Mucosa of stomach (tissue), 1 donor: ENCODE data around the gene VENTX.

ENCODE experiments used
- H3K27me3 ChIP-seq: one replicate; pipeline ENCODE4 v1.7.0; 2013; ENCODE audit warnings: mild to moderate bottlenecking, low read length; ENCODE audit not compliant: control insufficient read depth, insufficient read depth
- H3K36me3 ChIP-seq: one replicate; pipeline ENCODE4 v1.7.0; 2013; ENCODE audit warnings: low read length; ENCODE audit not compliant: control insufficient read depth, insufficient read depth
- H3K4me1 ChIP-seq: one replicate; pipeline ENCODE4 v1.7.0; 2013; ENCODE audit warnings: mild to moderate bottlenecking, low read length; ENCODE audit not compliant: control insufficient read depth, insufficient read depth
- H3K4me3 ChIP-seq: one replicate; pipeline ENCODE4 v1.7.0; 2013; ENCODE audit warnings: low read length
- H3K9ac ChIP-seq: one replicate; pipeline ENCODE4 v1.7.0; 2013; ENCODE audit warnings: mild to moderate bottlenecking, low read length, moderate library complexity
- H3K9me3 ChIP-seq: one replicate; pipeline ENCODE4 v1.7.0; 2013; ENCODE audit warnings: mild to moderate bottlenecking, low read length, moderate library complexity; ENCODE audit not compliant: control insufficient read depth
- donor health status: Pancreatic carcinoma.

VENTX gene

GRCh38 chr10:133197786-133198185 lies 39.9 kb upstream of the VENTX start:
- Histone ChIP-seq H3K9me3 (no peaks in the 10 kb centered on the region), H3K9ac (no peak overlapping the region), H3K4me3 (no peak overlapping the region), H3K36me3 (no peaks in the 10 kb centered on the region), H3K4me1 (no peaks in the 10 kb centered on the region), H3K27me3 (peaks cover 3% of the 10 kb centered on the region)

GRCh38 chr10:133198206-133198605 lies 39.4 kb upstream of the VENTX start:
- H3K4me1 ChIP-seq: no peaks in the 10 kb centered on the region
- H3K36me3 ChIP-seq: no peaks in the 10 kb centered on the region
- no peak overlapping the region for H3K9ac ChIP-seq
- H3K27me3 ChIP-seq: peaks cover 2% of the 10 kb centered on the region
- no peaks in the 10 kb centered on the region for H3K9me3 ChIP-seq
- no peak overlapping the region for H3K4me3 ChIP-seq

GRCh38 chr10:133198621-133199487 lies 38.8 kb upstream of the VENTX start:
- H3K9ac ChIP-seq: no peak overlapping the region
- no peaks in the 10 kb centered on the region for H3K27me3 ChIP-seq
- H3K36me3 ChIP-seq: no peaks in the 10 kb centered on the region
- no peak overlapping the region for H3K4me3 ChIP-seq
- H3K4me1 ChIP-seq: no peaks in the 10 kb centered on the region
- no peaks in the 10 kb centered on the region for H3K9me3 ChIP-seq

GRCh38 chr10:133199488-133199885 lies 38.2 kb upstream of the VENTX start:
- Histone ChIP-seq H3K9ac (no peak overlapping the region), H3K27me3 (no peaks in the 10 kb centered on the region), H3K4me3 (no peak overlapping the region), H3K36me3 (no peaks in the 10 kb centered on the region), H3K4me1 (no peaks in the 10 kb centered on the region), H3K9me3 (no peaks in the 10 kb centered on the region)

GRCh38 chr10:133199992-133200611 lies 37.6 kb upstream of the VENTX start:
- Histone ChIP-seq H3K9ac (no peak overlapping the region), H3K4me1 (no peaks in the 10 kb centered on the region), H3K36me3 (no peaks in the 10 kb centered on the region), H3K4me3 (no peak overlapping the region), H3K27me3 (no peaks in the 10 kb centered on the region), H3K9me3 (no peaks in the 10 kb centered on the region)

GRCh38 chr10:133200621-133201031 lies 37.0 kb upstream of the VENTX start:
- H3K9ac ChIP-seq: no peak overlapping the region
- no peaks in the 10 kb centered on the region for H3K27me3 ChIP-seq
- no peaks in the 10 kb centered on the region for H3K36me3 ChIP-seq
- no peaks in the 10 kb centered on the region for H3K9me3 ChIP-seq
- H3K4me1 ChIP-seq: no peaks in the 10 kb centered on the region
- H3K4me3 ChIP-seq: no peak overlapping the region

- H3K36me3 ChIP-seq: no peaks in the 10 kb centered on the region
- H3K4me3 ChIP-seq: no peak overlapping the region
- no peaks in the 10 kb centered on the region for H3K4me1 ChIP-seq
- H3K9me3 ChIP-seq: no peaks in the 10 kb centered on the region
- no peaks in the 10 kb centered on the region for H3K27me3 ChIP-seq
- no peak overlapping the region for H3K9ac ChIP-seq
Measured at GRCh38 chr10:133201151-133201947, 36.3 kb upstream of the VENTX start.

- no peak overlapping the region for H3K9ac ChIP-seq
- no peaks in the 10 kb centered on the region for H3K27me3 ChIP-seq
- no peaks in the 10 kb centered on the region for H3K36me3 ChIP-seq
- H3K4me3 ChIP-seq: no peak overlapping the region
- no peaks in the 10 kb centered on the region for H3K9me3 ChIP-seq
- no peaks in the 10 kb centered on the region for H3K4me1 ChIP-seq
Measured at GRCh38 chr10:133201948-133202725, 35.5 kb upstream of the VENTX start.

GRCh38 chr10:133202778-133203651 lies 34.6 kb upstream of the VENTX start:
- Histone ChIP-seq H3K36me3 (no peaks in the 10 kb centered on the region), H3K4me1 (no peaks in the 10 kb centered on the region), H3K9ac (no peak overlapping the region), H3K27me3 (no peaks in the 10 kb centered on the region), H3K4me3 (no peak overlapping the region), H3K9me3 (no peaks in the 10 kb centered on the region)

GRCh38 chr10:133203652-133204195 lies 33.9 kb upstream of the VENTX start:
- Histone ChIP-seq H3K9ac (no peak overlapping the region), H3K27me3 (no peaks in the 10 kb centered on the region), H3K9me3 (no peaks in the 10 kb centered on the region), H3K4me3 (no peak overlapping the region), H3K36me3 (no peaks in the 10 kb centered on the region), H3K4me1 (no peaks in the 10 kb centered on the region)
